ENCODE data around the gene MAGI1.

The MAGI1 gene

DNA sequence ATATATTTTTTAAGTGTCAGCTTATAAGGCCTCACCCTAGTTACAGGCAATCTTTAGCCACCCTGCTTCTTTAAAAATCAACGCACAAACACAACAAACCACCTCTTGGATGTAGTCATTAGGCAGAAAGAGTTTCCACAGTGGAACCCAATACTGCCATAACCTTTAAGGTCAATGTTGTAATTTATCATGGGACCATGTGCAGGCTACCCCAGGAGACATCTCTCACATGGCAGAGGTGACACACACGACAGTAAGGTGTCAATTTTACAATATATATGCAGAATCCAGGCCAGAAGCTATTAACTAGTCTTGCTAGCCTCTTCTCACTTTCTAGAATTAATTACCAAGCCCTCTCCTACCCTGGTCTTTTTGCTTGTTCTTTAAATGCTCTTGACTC lies 336.5 kb downstream of the MAGI1 start:
- no peak for DNase-seq

DNA sequence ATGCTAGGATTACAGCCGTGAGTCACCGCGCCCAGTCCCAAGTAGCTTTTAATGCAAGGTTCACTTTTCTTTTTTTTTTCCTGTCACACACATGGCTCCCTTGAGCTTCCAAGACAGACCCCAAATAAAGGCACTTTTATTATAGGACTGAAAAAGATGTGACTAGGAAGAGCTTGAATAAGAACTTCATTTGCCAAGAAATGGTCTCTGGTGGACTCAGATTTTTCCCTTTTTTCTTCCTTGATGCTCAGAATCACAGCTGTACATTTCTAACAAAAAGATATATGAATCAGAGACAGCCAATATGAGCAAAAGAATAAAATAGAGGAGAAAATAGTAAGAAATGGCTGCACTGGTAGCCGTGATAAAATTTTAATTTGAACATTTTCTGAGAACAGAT lies 337.2 kb downstream of the MAGI1 start:
- no peak for DNase-seq

DNA sequence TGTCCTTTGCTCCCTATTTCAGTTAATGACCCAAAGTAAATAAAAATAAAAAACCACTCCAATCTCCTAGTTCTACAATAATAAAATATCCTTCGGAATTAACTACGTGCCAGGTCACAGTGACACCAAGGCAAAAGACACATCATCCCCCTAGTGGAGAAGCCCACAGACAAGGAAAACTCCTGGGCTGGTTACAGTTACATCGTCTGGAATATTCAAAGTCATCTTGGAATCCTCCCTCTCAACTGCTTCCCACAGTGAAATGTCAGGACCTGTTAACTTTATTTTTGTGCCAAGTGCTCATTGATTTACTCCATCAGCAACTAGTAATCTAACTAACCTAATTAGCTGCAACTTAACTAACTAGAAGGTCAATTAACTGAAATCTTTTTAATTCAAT lies 349.3 kb downstream of the MAGI1 start:
- no peak for DNase-seq

DNA sequence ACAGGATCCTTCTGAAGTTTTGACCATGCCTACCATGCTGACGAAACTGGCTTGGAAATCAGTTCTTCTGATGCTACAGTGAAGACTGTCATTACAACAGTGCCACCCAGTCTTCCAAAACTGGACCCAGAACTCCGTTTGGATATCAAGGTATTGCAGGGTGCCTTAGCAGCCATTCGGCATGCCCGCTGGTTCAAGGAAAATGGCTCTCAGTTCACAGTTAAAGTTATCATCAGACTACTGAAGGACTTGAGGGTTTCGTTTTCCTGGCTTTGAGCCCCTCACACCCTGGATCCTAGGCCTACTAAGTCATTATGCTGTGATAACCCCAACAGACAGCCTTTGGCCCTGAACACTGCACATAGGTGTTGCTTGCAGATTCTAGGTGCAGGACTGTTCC lies 351.0 kb downstream of the MAGI1 start:
- no peak for DNase-seq

DNA sequence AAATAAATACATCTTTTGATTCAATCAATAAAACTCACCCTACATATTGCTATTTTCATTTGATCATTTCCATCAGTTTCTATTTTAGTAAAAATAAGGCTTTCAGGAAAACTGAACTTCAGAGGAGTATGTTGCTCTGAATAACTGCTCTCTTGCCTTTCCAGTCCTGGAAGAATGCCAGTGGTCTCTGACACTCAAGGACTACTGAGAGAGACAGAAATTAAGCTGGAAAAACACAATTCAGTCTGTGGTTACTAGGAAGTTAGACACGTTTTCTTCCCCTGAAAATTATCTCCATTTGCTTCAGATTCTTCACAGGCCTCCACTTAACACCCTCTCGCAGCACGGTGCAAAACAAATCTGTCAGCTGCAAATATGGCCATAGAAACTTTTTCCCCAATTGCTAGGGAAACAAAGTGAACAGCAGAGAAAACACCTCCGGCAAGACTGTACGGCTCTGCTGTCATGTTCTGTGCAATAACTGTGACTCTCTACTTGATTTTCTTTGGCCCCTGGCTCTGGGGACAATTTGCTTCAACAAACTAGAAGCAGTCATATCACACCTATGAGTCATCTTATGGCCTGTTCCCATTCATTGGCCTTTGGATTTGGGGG lies 353.0 kb downstream of the MAGI1 start:
- DNase-seq = no peak

DNA sequence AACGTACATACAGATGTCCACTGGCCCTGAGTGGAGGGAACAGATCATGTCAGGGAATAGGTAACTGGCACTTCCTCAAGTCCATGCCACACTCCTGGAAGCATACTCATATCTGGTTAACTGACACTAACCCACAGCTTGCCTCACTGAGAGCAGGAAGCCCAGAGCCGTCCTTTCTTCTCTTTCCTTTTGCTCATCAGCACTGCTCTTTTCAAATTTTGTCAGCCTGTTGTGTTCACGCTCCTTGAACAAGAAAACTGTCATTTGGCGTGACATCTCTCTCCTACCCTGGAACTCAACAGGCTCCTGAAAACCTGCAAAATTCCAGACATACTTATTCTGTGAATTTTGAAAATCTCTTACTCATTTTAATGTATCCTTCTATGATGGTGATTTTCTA lies 360.2 kb downstream of the MAGI1 start:
- DNase-seq = no peak

DNA sequence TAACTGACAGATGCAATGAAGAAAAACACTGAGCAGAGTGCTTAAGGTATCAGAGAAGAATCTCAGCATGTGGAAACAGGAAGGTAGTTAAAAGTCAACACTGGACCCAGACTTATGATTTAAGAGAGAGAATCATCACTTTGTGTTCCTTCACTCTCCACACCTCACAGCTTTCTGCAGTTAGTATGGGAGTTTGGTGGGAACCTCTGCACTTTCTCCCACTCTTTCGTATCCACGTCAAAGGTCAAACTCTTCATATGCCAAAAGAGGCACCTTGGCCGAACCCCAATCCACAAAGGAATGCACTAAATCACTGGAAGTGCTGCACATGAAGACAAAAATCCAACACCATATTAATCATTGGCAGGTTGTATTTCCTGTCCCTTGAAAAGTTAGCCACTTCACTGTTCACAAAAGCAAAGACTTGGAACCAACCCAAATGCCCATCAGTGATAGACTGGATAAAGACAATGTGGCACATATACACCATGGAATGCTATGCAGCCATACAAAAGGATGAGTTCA lies 361.2 kb downstream of the MAGI1 start:
- DNase-seq = no peak

DNA sequence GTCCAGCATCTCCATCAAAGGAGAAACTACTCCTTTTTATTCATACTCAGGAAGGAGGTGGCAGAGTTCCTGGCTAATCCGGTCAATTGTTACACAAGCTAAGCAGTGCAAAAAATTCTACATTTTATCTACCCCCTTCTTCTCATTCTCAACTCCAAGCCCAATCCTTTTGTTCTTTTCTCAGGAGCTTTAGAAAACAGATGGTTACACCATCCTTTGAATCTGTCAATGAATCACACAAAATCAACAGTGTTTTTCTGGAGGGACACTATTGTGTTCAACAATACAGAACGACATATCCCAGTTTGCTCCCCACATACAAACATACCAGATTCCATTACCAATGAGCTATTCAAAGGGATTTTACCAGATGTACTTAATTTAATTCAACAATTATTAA lies 362.1 kb downstream of the MAGI1 start:
- DNase-seq = no peak

DNA sequence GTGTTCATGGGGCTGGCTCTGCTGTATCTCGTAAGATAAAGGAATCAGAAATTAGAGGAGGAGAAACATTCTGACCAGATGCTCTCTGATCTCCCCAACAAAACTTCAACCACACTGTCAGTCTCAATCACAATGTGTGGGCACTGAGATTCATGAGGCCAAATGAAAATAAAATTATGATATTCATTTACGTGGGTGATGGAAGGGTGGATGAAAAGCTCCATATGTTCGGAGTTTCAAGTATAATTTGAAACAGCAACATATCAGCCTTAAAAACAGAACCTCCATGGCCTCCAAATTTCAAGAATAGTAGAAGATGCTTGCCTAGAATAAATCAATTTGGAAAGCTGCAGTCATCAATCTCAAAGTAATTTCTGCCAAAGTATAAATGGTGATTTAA lies 363.7 kb downstream of the MAGI1 start:
- no peak for DNase-seq

DNA sequence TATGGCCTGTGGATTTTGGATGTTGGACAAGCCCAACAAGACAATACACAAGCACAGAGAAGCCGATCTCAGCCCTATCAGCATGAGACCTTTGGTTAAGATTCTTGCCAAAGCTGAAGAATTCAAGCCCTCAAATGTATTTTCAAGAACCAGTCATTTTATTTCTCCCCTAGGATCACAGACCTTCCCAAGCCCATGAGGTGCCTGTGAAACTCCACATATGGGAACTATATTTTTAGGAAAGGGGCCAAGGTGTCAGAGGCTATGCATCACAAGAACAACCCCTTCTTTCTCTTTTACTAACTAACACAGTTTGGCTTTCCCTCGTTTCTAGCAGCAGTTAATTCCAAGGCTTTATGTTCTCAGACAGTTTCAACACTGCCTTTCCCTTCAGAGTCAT lies 364.5 kb downstream of the MAGI1 start:
- no peak for DNase-seq

DNA sequence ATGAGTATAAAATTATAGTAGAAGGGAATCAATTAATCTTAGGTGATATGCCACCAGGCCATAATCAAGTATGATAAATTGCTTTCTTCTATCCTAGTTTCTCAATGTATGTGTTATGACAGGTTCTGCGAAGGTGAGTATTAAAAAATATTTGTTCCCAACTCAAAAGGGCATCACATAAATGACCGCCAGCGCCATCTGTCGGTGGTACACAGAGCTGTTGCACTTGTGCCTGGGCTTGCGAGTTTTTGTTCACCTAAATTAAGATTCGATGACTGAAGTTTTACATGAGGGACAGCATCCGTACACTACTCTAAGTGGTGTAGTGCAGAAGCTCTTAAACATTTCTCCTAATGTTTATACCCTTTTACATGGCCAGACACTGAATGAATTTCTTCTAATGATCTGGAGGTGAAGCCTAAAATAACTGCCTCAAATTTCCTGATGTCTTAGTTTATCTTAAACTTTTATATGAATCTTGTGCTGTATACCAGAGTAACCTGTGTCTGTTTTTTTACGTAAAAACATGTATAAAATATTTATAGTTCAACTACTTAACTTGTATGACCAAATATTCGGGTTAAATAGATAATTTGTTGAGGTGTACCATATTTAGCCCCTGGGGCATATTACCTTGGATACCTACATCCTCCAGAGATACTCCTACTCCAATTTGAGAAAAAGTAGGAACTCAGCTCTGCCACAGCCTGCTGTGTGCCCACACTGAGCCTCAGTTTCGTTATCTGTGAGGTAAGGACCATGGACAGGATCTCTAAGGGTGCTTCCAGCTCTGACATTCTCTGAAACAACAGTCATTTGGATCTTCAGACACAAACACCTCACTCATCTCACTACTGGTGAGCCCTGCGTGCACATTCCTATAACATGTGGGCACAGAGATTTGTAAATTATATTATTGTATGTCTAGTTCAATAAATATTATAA lies 365.6 kb downstream of the MAGI1 start:
- peak; percentile 28 to 36 for DNase-seq

DNA sequence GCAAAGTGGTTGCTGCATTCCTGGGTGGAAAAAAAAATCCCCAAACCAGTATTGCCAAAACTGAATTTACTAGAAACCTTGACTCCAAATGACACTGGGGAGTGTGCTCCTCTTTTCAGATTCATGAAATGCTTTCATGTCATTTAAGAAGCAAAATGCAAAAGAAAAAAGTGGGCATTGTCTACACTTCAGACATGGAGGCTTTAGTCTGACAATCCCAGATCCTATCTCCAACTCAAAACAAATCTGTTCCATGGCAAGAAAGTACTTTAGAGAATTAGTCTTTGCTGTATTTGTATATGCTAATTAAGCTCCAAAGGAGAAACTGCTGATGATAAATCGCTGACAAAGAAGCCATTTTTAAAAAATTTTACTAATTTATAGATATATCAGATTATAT lies 366.7 kb downstream of the MAGI1 start:
- no peak for DNase-seq

DNA sequence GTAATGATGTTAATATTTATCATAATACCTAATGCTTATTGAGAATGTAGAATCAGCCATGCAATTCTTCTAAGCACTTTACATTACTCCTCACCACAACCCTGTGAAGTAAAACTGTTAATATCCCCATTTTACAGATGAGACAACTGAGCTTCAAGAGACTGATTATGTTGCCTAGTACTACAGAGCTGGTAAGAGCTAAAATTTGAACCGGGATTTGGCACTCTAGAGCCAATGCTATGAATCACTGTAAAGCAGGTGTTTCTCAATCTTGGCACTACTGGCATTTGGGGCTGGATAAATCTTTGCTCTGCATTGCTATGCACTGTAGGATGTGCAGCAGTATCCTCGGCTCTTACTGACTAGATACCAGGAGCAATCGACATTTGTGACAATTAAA lies 367.7 kb downstream of the MAGI1 start:
- DNase-seq = no peak

DNA sequence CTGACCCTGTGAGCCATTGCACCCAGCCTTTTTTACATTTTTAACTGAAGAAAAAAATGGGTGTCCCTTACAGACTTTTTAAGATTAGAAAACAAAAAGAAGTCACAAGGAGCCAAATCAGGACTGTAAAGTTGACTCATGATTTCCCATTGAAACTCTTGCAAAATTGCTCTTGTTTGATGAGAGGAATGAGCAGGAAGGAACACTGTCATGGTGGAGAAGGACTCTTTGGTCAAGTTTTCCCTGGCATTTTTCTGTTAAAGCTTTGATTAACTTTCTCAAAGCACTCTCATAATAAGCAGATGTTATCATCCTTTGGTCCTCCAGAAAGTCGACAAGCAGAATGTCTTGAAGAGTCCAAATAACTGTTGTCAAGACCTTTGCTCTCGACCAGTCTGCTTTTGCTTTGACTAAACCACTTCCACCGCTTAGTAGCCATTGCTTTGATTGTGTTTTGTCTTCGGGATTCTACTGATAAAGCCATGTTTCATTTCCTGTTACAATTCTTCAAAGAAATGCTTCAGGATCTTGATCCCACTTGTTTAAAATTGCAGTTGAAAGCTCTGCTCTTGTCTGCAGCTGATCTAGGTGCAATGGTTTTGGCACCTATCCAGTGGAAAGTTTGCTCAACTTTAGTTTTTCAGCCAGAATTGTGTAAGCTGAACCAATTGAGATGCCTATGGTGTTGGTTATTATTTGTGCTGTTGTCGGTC lies 369.4 kb downstream of the MAGI1 start:
- no peak for DNase-seq

DNA sequence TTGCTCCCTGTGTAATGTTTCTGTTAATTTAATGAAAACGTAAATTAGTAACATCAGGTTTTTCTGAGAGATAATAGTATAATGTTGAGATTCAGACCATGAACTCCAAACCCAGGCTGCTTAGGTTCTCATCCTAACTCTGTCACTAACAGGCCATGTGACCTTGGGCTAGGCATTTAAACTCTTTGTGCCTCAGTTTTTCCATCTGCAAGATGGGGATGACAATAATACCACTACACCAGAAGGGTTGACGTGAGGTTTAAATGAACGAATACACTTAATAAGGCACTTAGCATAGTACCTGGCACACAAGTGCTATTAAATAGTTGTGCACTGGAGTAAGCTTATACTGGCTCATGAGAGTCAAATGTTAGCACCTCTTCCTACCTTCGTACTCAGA lies 370.8 kb downstream of the MAGI1 start:
- DNase-seq = no peak

DNA sequence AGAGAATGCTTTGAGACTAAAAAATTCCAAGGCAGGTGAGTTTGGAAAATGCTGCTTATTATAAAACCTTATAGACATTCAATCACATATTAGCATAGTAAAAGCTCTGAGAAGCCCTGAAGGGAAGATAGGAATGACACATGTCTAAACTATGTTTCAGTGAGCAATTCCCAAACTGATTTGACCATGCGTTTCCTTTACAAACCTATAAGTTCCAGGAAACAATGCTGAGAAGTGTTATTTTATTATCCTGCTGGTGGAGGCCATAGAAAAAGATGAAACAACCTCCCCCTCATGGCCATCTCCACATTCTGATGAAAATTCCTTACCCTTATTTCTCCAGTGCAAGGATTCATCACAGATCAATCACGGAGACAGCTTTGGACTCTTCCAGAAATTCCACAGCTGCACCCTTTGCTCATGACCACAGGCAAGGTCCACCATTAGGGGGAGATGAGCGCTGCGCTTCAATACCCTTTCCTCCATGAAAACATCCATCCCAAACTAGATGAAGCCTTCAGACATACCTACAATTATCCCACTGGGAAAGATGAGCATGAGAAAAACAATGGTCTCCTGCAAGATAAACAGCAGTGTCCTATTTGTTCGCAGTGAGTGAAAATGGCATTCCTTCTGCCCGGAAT lies 372.1 kb downstream of the MAGI1 start:
- DNase-seq = no peak

DNA sequence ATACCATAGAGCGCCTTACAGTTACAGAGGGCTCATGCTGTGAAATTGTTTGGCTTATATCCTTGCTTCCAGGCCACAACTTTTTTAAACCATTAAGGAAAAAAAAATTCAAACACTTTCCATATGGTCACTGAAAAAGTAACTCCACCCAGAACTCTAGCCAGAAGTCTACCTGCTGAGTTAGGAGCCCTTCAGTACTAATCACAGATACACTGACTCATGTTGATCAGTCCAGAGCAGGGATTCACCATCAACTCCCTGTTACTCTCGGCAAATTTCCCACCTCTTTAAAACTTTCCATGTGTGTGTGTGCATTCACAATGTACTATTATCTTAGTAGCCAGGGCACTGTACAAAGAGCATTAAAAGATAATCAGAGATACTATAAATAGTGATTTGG lies 372.8 kb downstream of the MAGI1 start:
- DNase-seq = no peak

DNA sequence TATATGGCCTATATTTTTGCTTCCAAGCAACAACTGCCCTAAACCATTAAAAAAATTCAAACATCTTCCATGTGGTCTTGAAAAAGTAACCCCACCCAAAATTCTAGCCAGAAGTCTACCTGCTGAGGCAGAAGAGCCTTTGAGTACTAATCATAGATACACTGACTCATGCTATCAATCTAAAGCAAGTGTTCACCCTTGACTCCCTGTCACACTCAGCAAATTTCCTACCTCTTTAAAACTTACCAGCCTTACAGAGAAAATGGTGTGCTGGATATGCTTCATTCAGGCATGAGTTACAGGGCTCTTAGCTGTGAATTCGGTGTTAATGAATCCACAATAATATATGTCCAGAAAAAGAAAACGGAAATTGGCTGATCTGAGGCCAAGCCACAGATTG lies 373.8 kb downstream of the MAGI1 start:
- DNase-seq = no peak

DNA sequence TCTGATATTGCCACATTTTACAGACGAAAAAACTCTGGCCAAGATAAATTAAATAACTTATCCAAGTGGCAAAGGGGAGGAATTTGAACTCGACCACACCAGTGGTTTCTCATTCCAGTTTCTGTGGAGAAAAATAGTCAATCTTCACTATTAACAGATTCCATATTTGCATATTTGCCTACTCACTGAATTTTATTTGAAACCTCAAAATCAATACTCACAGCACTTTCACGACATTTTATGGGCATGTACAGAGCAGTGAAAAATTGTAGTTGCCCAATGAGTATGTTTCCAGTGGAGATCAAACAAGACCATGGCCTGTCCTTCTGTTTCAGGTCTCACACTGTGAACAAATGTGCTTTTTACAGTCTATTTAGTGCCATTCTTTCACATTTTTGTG lies 374.3 kb downstream of the MAGI1 start:
- no peak for DNase-seq

DNA sequence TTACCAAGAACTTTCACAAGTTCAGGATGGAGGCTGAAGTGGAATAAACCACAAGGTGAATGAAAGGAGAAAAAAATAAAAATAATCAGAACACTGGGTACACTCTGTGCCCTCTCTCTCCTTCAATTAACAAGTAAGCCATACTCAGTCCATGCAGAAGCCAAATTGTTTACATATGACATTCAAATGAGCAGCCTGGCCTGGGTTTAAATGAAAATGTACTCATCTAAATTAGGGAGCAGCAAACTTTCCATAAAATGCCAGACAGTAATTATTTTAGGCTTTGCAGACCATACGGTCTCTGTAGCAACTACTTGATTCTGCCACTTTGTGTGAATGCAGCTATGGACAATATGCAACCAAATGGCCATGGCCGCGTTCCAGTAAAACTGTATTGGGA lies 376.6 kb downstream of the MAGI1 start:
- no peak for DNase-seq

DNA sequence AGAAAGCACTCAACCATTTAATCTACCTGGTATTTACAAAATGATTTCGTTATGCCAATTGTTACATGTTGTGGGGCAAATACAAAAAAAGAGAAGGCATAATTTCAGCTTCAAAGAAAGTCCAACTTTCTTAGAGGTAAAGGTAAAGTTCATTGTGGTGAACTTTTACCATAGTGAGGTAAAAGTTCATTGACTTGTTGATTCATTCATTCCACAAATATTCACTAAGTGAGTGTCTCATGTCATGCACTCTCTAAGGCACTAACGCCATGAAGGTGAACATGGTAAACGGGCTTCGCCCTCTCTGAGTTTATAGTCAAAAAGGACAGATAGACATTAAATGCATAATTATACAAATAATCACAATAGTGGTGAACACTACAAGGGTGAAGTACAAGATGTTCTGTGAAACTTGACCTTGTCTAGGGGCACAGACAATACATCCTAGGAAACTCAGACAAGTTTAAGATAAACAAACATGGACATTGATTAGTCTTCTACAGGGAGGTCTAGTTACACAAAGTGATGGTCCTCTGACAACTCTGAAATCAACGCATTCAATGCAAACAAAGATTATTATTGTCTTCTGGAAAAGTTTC lies 378.6 kb downstream of the MAGI1 start:
- DNase-seq = no peak

DNA sequence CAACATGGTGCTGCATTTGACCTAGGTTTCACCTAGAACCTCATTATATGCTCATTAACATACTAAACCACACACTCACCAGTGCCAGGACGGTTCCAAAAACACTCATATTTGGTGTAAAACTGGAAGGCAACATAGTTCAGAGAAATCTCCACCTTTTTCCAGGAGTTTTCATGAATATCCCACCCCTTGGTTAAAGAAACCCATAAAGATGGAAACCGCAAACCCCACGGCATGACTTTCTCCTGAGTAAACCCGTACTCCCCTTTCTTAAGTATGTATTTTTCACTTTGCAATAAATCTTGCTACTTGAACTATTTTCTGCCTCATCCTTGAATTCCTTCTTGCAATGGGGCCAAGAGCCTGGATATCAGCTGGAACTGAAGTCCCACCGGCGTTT lies 379.3 kb downstream of the MAGI1 start:
- no peak for DNase-seq

DNA sequence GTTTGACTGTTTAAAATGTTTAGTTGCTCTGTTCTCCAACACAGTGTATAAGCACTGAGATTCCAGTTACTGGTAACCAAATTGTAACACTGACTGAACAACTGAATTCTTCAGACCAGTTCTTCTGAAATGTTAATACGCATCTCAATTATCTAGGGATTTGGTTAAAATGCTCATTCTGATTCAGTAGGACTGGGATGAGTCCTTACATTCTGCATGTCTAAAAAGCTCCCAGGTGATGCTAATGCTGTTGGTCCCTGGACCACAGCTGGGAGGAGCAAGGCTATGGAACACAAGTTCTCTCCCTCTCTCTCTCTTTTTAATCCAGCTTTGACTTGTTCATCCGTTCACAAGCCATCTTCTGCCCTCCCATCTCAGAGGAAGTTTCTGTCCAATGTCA lies 380.3 kb downstream of the MAGI1 start:
- DNase-seq = no peak

Data from hippocampal formation (tissue), 2 donors.